AG10803 (cell line): ENCODE results near the gene FOXJ3.
A peak's percentile ranks its signal among the peaks of the same experiment; 100 is the strongest.

Source experiments
- DNase-seq: peaks from one replicate; pipeline ENCODE4 v3.0.0; 2010; ENCODE audit warnings: low read depth
- H3K4me3 ChIP-seq: 2 replicates; pipeline ENCODE4 v1.5.1; 2011; ENCODE audit warnings: mild to moderate bottlenecking, low read length, control low read depth
- CTCF ChIP-seq: conservative IDR thresholded peaks from 2 replicates; pipeline ENCODE4 v1.5.1; 2011; ENCODE audit warnings: mild to moderate bottlenecking, low read length, control low read depth, inconsistent platforms

FOXJ3 gene

DNA sequence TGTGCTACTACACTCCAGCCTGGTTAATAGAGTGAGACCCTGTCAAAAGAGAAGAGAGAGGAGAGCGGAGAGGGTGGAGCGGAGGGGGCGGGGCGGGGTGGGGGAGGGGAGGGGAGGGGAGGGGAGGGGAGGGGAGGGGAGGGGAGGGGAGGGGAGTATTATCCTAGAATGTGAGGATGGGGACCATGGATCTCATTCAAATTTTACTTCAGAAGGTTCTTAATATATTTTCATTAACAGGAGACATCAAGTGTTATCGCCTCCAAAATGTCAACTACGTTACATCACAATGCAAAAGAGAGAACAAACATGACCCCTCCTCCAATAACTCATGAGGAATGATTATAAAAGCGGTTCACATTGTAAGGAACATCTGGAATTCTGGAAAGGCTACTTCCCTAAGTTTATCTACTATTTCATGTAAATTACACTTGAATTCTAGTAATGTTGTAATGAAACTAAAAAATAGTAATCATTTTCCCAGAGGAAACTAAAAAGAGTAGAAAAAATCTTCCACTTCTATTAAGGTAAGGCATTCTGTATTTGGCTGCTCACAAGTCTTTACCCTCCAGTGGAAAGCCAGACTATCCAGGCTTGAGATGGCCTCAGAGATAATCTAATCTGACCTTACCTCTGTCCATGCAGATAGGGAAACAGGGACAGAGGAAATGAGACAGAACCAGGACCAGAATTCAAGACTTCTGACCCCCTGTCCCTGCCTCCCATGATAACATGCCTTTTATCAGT, 151.7 kb downstream of the FOXJ3 start:
- no peak for DNase-seq
- no peak overlapping the region for H3K4me3 ChIP-seq
- no peak for TF ChIP-seq CTCF

GRCh38 chr1:42181687-42182086, 153.3 kb downstream of the FOXJ3 start:
- no peak overlapping the region for H3K4me3 ChIP-seq
- TF ChIP-seq CTCF = no peak
- DNase-seq = no peak

DNA sequence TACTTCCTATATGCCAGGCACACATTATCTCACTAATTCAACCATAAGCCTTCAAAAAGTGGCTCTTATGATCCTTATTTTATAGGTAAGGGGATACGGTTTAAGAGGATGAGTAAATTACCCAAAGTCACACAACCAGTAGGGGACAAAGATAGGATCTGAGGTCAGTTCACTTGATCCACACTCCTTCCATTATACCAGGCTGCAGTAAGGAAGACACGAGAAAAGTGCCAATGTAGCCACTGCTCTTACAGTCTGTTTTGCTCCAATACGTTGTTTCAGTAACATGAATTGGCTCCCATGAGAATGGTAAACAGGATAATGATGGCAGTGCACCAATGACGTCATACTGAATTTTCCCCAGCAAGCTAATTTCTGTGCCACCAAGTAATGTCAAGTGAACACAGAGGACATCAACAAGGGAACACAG, 155.1 kb downstream of the FOXJ3 start:
- no peak for DNase-seq
- no peak for TF ChIP-seq CTCF

GRCh38 chr1:42179275-42179674, 155.8 kb downstream of the FOXJ3 start:
- DNase-seq = peak; percentile 72
- H3K4me3 ChIP-seq = no peak overlapping the region
- TF ChIP-seq CTCF = no peak

More for the DNA sequence above, 155.1 kb downstream of the FOXJ3 start:
- H3K4me3 ChIP-seq = no peak overlapping the region

DNA sequence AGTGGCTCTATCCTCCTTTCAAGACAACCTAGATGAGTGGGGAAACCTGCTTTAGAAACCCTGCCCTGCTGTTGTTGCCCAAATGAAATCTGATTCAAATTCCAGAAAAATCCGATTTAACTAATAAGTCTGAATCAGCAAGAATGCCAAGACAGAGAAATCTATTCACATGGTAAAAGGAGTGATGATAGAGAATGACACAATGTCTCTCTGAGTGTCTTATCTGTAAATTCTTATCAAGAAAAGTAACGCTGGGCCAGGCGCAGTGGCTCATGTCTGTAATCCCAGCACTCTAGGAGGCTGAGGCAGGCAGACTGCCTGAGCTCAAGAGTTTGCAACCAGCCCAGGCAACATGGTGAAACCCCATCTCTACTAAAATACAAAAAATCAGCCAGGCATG, 156.8 kb downstream of the FOXJ3 start:
- H3K4me3 ChIP-seq = no peak overlapping the region
- TF ChIP-seq CTCF = no peak
- no peak for DNase-seq

DNA sequence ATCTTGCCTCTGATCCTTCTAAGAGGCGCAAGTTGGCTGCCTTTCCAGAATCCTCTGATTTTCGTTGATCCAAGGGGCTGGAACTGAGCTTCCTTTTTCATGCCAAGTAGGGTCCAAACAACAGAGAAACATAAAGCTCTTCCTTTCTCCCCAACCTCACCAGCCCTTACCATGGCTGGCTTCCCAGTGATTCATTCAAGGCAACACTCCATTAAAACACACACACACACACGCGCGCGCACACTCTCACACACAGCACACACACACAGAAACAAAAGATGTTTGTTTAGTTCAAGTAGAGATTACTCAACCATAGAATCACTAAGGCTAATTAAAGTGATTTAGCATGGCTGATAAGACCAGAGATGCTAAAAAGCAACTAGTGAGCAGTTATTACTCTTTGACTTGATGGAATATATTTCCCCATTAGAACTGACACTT, 157.5 kb downstream of the FOXJ3 start:
- DNase-seq = peak; percentile 88
- TF ChIP-seq CTCF = no peak

GRCh38 chr1:42176902-42177519, 158.0 kb downstream of the FOXJ3 start:
- DNase-seq = peak; percentile 40
- H3K4me3 ChIP-seq = no peak overlapping the region
- peak; percentile 77 for TF ChIP-seq CTCF

More for the DNA sequence above, 157.5 kb downstream of the FOXJ3 start:
- no peak overlapping the region for H3K4me3 ChIP-seq
